SU-DHL-6 (cell line): ENCODE measurements around the gene E2F7.
A peak's percentile ranks its signal among the peaks of the same experiment; 100 is the strongest.

Source experiments
- H2AFZ ChIP-seq: fragments of 200-600 bp; sonication (generic); 2 replicates; pipeline ENCODE4 v1.6.1; 2014; ENCODE audit warnings: low read depth, mild to moderate bottlenecking, moderate library complexity, mixed read lengths, antibody characterized with exemption, low read length; ENCODE audit not compliant: severe bottlenecking
- H3F3A ChIP-seq: fragments of 200-600 bp; shearing (Covaris generic); 2 replicates; pipeline ENCODE4 v1.6.0; 2016; ENCODE audit warnings: antibody characterized with exemption, mild to moderate bottlenecking; ENCODE audit not compliant: insufficient read depth
- H3K27ac ChIP-seq: fragments of 200-600 bp; sonication (generic); 2 replicates; pipeline ENCODE4 v1.5.1; 2016; ENCODE audit warnings: low read depth, mild to moderate bottlenecking, low read length, moderate library complexity, mixed read lengths
- H3K27me3 ChIP-seq: fragments of 200-600 bp; sonication (generic), shearing (Covaris generic); 2 replicates; pipeline ENCODE4 v1.6.0; 2014; ENCODE audit warnings: mild to moderate bottlenecking, low read length
- H3K36me3 ChIP-seq: fragments of 200-600 bp; sonication (generic); 2 replicates; pipeline ENCODE4 v1.6.1; 2014; ENCODE audit warnings: mild to moderate bottlenecking, low read length, mixed read lengths
- H3K4me2 ChIP-seq: fragments of 300-600, 200-600 bp; shearing (Covaris generic), sonication (generic); 2 replicates; pipeline ENCODE4 v1.6.0; 2014; ENCODE audit warnings: low read length, low read depth, mild to moderate bottlenecking; ENCODE audit not compliant: poor library complexity, severe bottlenecking
- H3K4me3 ChIP-seq: fragments of 200-600 bp; sonication (generic); 2 replicates; pipeline ENCODE4 v1.5.1; 2014; ENCODE audit warnings: antibody characterized with exemption, low read length, mild to moderate bottlenecking, mixed read lengths; ENCODE audit not compliant: insufficient read depth, poor library complexity, severe bottlenecking
- H3K79me2 ChIP-seq: fragments of 200-600 bp; sonication (generic); 2 replicates; pipeline ENCODE4 v1.6.1; 2014; ENCODE audit warnings: mild to moderate bottlenecking, low read length, moderate library complexity; ENCODE audit not compliant: insufficient read depth
- H3K9ac ChIP-seq: fragments of 200-600 bp; sonication (generic); 2 replicates; pipeline ENCODE4 v1.7.0; 2014; ENCODE audit warnings: mild to moderate bottlenecking, low read length
- H3K9me2 ChIP-seq: fragments of 200-600 bp; sonication (generic); replicated peaks from 2 replicates; pipeline ENCODE4 v1.6.1; 2014; ENCODE audit warnings: low read length; ENCODE audit not compliant: insufficient read depth
- H3K9me3 ChIP-seq: fragments of 200-600 bp; sonication (generic); 2 replicates; pipeline ENCODE4 v1.6.1; 2014; ENCODE audit warnings: low read length, mixed read lengths; ENCODE audit not compliant: insufficient read depth
- H4K20me1 ChIP-seq: fragments of 200-600 bp; sonication (generic); 2 replicates; pipeline ENCODE4 v1.6.1; 2014; ENCODE audit warnings: low read depth, mild to moderate bottlenecking, antibody characterized with exemption, low read length, moderate library complexity, mixed read lengths
- EZH2phosphoT487 ChIP-seq: fragments of 200-600 bp; sonication (generic), shearing (Covaris generic); conservative IDR thresholded peaks from 2 replicates; pipeline ENCODE4 v1.6.1; 2018; ENCODE audit warnings: mild to moderate bottlenecking, antibody characterized with exemption, low read length, moderate library complexity, mixed read lengths
- TF ChIP-seq, protein P1 (sequence below): fragments of 200-600 bp; sonication (generic); IDR thresholded peaks from one replicate; pipeline ENCODE4 v1.5.1; 2017; ENCODE audit warnings: antibody characterized with exemption, mild to moderate bottlenecking, low read length, moderate library complexity; ENCODE audit not compliant: insufficient read depth, poor library complexity, severe bottlenecking

Gene E2F7

GRCh38 chr12:77060883-77061240 is 4.5 kb downstream of the E2F7 start:
- H3K36me3 ChIP-seq: peaks cover 15% of the 10 kb centered on the region; the same call in 1 of the 2 replicates
- peak overlapping the region; percentile 17; the same call in 1 of the 2 replicates for H3K9ac ChIP-seq
- no peak overlapping the region for H2AFZ ChIP-seq
- H3F3A ChIP-seq: no peaks in the 10 kb centered on the region
- H3K27me3 ChIP-seq: no peaks in the 10 kb centered on the region
- no peaks in the 10 kb centered on the region for H3K9me3 ChIP-seq
- H3K79me2 ChIP-seq: peaks cover 31% of the 10 kb centered on the region
- H3K27ac ChIP-seq: peak overlapping the region; percentile 54
- H3K9me2 ChIP-seq: no peaks in the 10 kb centered on the region
- no peaks in the 10 kb centered on the region for H4K20me1 ChIP-seq
- TF ChIP-seq EZH2phosphoT487: no peak
- TF ChIP-seq, protein P1, sequence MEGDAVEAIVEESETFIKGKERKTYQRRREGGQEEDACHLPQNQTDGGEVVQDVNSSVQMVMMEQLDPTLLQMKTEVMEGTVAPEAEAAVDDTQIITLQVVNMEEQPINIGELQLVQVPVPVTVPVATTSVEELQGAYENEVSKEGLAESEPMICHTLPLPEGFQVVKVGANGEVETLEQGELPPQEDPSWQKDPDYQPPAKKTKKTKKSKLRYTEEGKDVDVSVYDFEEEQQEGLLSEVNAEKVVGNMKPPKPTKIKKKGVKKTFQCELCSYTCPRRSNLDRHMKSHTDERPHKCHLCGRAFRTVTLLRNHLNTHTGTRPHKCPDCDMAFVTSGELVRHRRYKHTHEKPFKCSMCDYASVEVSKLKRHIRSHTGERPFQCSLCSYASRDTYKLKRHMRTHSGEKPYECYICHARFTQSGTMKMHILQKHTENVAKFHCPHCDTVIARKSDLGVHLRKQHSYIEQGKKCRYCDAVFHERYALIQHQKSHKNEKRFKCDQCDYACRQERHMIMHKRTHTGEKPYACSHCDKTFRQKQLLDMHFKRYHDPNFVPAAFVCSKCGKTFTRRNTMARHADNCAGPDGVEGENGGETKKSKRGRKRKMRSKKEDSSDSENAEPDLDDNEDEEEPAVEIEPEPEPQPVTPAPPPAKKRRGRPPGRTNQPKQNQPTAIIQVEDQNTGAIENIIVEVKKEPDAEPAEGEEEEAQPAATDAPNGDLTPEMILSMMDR: no peak
- H3K4me2 ChIP-seq: peak overlapping the region; percentile 41
- no peak overlapping the region for H3K4me3 ChIP-seq

- TF ChIP-seq EZH2phosphoT487: no peak
- TF ChIP-seq, protein P1: no peak
- H3K36me3 ChIP-seq: peaks cover 15% of the 10 kb centered on the region; the same call in 1 of the 2 replicates
- no peaks in the 10 kb centered on the region for H3K9me3 ChIP-seq
- no peak overlapping the region for H2AFZ ChIP-seq
- peaks cover 31% of the 10 kb centered on the region for H3K79me2 ChIP-seq
- H3K27ac ChIP-seq: peak overlapping the region; percentile 54
- no peaks in the 10 kb centered on the region for H3K27me3 ChIP-seq
- peak overlapping the region; percentile 41 for H3K4me2 ChIP-seq
- H3K4me3 ChIP-seq: no peak overlapping the region
- H3K9me2 ChIP-seq: no peaks in the 10 kb centered on the region
- H4K20me1 ChIP-seq: no peaks in the 10 kb centered on the region
- no peaks in the 10 kb centered on the region for H3F3A ChIP-seq
- peak overlapping the region; percentile 17; the same call in 1 of the 2 replicates for H3K9ac ChIP-seq
These were observed 5.1 kb downstream of the E2F7 start for GRCh38 chr12:77060136-77060882.

GRCh38 chr12:77058740-77059139 is 6.6 kb downstream of the E2F7 start:
- TF ChIP-seq, protein P1: no peak
- no peak for TF ChIP-seq EZH2phosphoT487
- H3K27ac ChIP-seq: no peak overlapping the region

More at GRCh38 chr12:77058740-77059139, 6.6 kb downstream of the E2F7 start:
- H3K9me3 ChIP-seq: no peaks in the 10 kb centered on the region
- no peak overlapping the region for H3K4me2 ChIP-seq
- no peaks in the 10 kb centered on the region for H4K20me1 ChIP-seq
- no peak overlapping the region for H3K4me3 ChIP-seq
- no peaks in the 10 kb centered on the region for H3K27me3 ChIP-seq
- peaks cover 19% of the 10 kb centered on the region for H3K79me2 ChIP-seq
- H2AFZ ChIP-seq: no peak overlapping the region
- no peak overlapping the region for H3K9ac ChIP-seq
- no peaks in the 10 kb centered on the region for H3F3A ChIP-seq
- peaks cover 20% of the 10 kb centered on the region for H3K36me3 ChIP-seq
- H3K9me2 ChIP-seq: no peaks in the 10 kb centered on the region
